GM23248 (cell line): ENCODE measurements around the gene CTNNA2. TPM values are rescaled to one million over a fixed set of nuclear protein-coding genes. Genes with fewer than 3 reads are reported as not detected.

Experiments
- DNase-seq: peaks from one replicate; pipeline ENCODE4 v3.0.0-alpha.2; 2015
- H2AFZ ChIP-seq: fragments of 200-600 bp; sonication (generic); 2 replicates; pipeline ENCODE4 v1.6.1; 2016; ENCODE audit warnings: antibody characterized with exemption
- H3F3A ChIP-seq: fragments of 200-600 bp; sonication (generic); 2 replicates; pipeline ENCODE4 v1.6.1; 2016; ENCODE audit warnings: mild to moderate bottlenecking, antibody characterized with exemption, mixed run types; ENCODE audit not compliant: insufficient read depth
- H3K27ac ChIP-seq: fragments of 200-600 bp; sonication (generic); 2 replicates; pipeline ENCODE4 v1.5.1; 2016; ENCODE audit warnings: mild to moderate bottlenecking
- H3K27me3 ChIP-seq: fragments of 200-600 bp; sonication (generic); replicated peaks from 2 replicates; pipeline ENCODE4 v1.6.1; 2016; ENCODE audit warnings: mild to moderate bottlenecking; ENCODE audit not compliant: insufficient read depth
- H3K36me3 ChIP-seq: fragments of 200-600 bp; sonication (generic); 2 replicates; pipeline ENCODE4 v1.6.1; 2016; ENCODE audit warnings: low read depth, mild to moderate bottlenecking
- H3K4me1 ChIP-seq: fragments of 200-600 bp; sonication (generic); 2 replicates; pipeline ENCODE4 v1.6.1; 2016; ENCODE audit warnings: mild to moderate bottlenecking; ENCODE audit not compliant: insufficient read depth
- H3K4me2 ChIP-seq: fragments of 200-600 bp; sonication (generic); one replicate; pipeline ENCODE4 v1.6.1; 2016; ENCODE audit warnings: mild to moderate bottlenecking; ENCODE audit not compliant: unreplicated experiment
- H3K4me3 ChIP-seq: fragments of 200-600 bp; sonication (generic); 2 replicates; pipeline ENCODE4 v1.5.1; 2016; ENCODE audit warnings: mild to moderate bottlenecking
- H3K79me2 ChIP-seq: fragments of 200-600 bp; sonication (generic); 2 replicates; pipeline ENCODE4 v1.6.1; 2016; ENCODE audit warnings: mild to moderate bottlenecking; ENCODE audit not compliant: insufficient read depth
- H3K9ac ChIP-seq: fragments of 200-600 bp; sonication (generic); 2 replicates; pipeline ENCODE4 v1.6.1; 2016; ENCODE audit warnings: mild to moderate bottlenecking
- H3K9me2 ChIP-seq: fragments of 200-600 bp; sonication (generic); 2 replicates; pipeline ENCODE4 v1.6.1; 2016; ENCODE audit warnings: mixed run types, mild to moderate bottlenecking, moderate library complexity; ENCODE audit not compliant: insufficient read depth
- H3K9me3 ChIP-seq: fragments of 200-600 bp; sonication (generic); one replicate; pipeline ENCODE4 v1.6.1; 2017; ENCODE audit warnings: low read depth
- H4K20me1 ChIP-seq: fragments of 200-600 bp; sonication (generic); 2 replicates; pipeline ENCODE4 v1.6.0; 2016; ENCODE audit not compliant: insufficient read depth
- EZH2 ChIP-seq: fragments of 200-600 bp; sonication (generic); IDR thresholded peaks from 2 replicates; pipeline ENCODE4 v1.6.1; 2018; ENCODE audit warnings: antibody characterized with exemption, mild to moderate bottlenecking; ENCODE audit not compliant: insufficient read depth, poor library complexity, severe bottlenecking
- EZH2phosphoT487 ChIP-seq: fragments of 200-600 bp; sonication (generic); IDR thresholded peaks from 2 replicates; pipeline ENCODE4 v1.6.1; 2018; ENCODE audit warnings: antibody characterized with exemption, moderate library complexity, mild to moderate bottlenecking, low read depth; ENCODE audit not compliant: insufficient read depth
- WGBS, 2 experiments: methylation state at CpG; one replicate each; pipeline ENCODE4 v1.1.6; 2015 to 2017; ENCODE audit warnings: low lambda C conversion rate in 2 of 2, low coverage in 1 of 2; ENCODE audit errors: missing lambda C conversion rate in 2 of 2; 5-methylcytosine and 5-hydroxymethylcytosine counted together
- in situ Hi-C: fragments of 300-500 bp; cut with MboI; formaldehyde crosslinking; loops from 2 replicates; pipeline ENCODE4 v1.15.0; 2020
- polyA plus RNA-seq: library from polyadenylated mRNA; unstranded; fragments of >200 nt; fragmentation: Nextera tagmentation; extraction: Ambion mirVana; gene quantifications from 2 replicates; pipeline ENCODE4 v1.2.1, GENCODE V29; 2016
- total RNA-seq: library from RNA; depleted of rRNA; stranded (reverse); fragments of >200 nt; shearing (Covaris generic); gene quantifications from 2 replicates; pipeline ENCODE4 v1.2.3, GENCODE V29; 2014

Gene CTNNA2
- total and polyA plus RNA-seq, 2 experiments from 2014 or later: not detected

DNA sequence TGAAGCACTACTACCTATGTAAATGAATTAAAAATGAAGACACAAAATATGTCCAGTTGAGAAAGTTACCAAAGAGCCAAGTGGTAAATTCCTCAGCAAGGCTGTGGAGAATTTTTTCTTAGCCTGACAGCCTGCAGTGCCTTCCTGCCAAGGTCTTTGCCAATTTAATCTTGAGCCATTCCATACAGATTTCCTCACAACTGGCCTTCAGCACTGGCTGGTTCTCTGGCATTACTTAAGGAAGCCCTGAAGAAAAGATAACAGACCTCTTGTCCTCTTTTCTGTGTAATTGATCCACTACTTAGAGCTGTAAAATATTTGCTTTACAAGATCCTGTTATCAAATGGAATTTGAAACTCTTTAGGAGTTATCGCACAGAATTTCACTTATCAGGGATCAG is 1125.9 kb downstream of the CTNNA2 start:
- in situ Hi-C loops: no loop called here
- H2AFZ ChIP-seq: no peak overlapping the region

GRCh38 chr2:80642465-80642864 is 1129.6 kb downstream of the CTNNA2 start:
- Histone ChIP-seq H3K9ac (no peak overlapping the region), H3K4me1 (no peaks in the 10 kb centered on the region), H3K4me3 (no peak overlapping the region), H3K36me3 (no peaks in the 10 kb centered on the region), H4K20me1 (no peaks in the 10 kb centered on the region), H3K9me2 (no peaks in the 10 kb centered on the region), H3F3A (no peaks in the 10 kb centered on the region), H3K79me2 (no peaks in the 10 kb centered on the region), H2AFZ (no peak overlapping the region), H3K4me2 (no peak overlapping the region), H3K9me3 (no peaks in the 10 kb centered on the region), H3K27ac (no peak overlapping the region), H3K27me3 (no peaks in the 10 kb centered on the region)
- in situ Hi-C loops: no loop called here
- no peak for DNase-seq
- TF ChIP-seq EZH2phosphoT487: no peak
- TF ChIP-seq EZH2: no peak
- 8 to 29% methylated on average over 2 of the region's 2 CpGs for WGBS, 2 experiments

More for the DNA sequence above, 1125.9 kb downstream of the CTNNA2 start:
- no peak overlapping the region for H3K4me2 ChIP-seq
- DNase-seq: no peak
- no peaks in the 10 kb centered on the region for H3K79me2 ChIP-seq
- no peaks in the 10 kb centered on the region for H3K9me3 ChIP-seq
- H3K9me2 ChIP-seq: no peaks in the 10 kb centered on the region
- H3K9ac ChIP-seq: no peak overlapping the region
- no peak overlapping the region for H3K27ac ChIP-seq
- H3K4me1 ChIP-seq: no peaks in the 10 kb centered on the region
- H3K36me3 ChIP-seq: no peaks in the 10 kb centered on the region
- TF ChIP-seq EZH2phosphoT487 (no peak), EZH2 (no peak)
- H3F3A ChIP-seq: no peaks in the 10 kb centered on the region
- WGBS, 2 experiments: 7 to 9% methylated on average over 1 of the region's 1 CpG
- H3K27me3 ChIP-seq: no peaks in the 10 kb centered on the region
- H4K20me1 ChIP-seq: no peaks in the 10 kb centered on the region
- H3K4me3 ChIP-seq: no peak overlapping the region

DNA sequence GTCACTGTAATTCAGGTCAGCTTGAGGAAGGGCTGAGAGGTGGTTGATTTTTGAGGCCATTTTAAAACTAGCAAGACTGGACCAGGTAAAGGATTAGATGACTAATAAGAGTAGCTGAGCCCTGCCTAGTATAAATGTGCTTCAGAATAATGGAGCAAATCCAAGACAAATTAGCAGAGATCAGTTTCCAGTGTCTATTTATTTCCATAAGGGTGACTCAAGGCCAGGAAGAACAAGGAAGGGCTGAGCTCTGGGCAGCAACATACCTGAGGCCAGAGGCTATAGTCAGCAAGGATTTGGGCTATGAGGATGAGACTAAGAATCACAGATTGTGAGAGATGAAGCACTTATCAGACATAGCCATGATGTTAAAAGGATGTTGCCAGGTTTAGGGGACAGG is 1130.7 kb downstream of the CTNNA2 start:
- no peaks in the 10 kb centered on the region for H3K79me2 ChIP-seq
- H3K4me1 ChIP-seq: no peaks in the 10 kb centered on the region
- in situ Hi-C loops: no loop called here
- no peaks in the 10 kb centered on the region for H3K27me3 ChIP-seq
- H3K4me3 ChIP-seq: no peak overlapping the region
- TF ChIP-seq EZH2phosphoT487: no peak
- TF ChIP-seq EZH2: no peak
- no peaks in the 10 kb centered on the region for H4K20me1 ChIP-seq
- H3K4me2 ChIP-seq: no peak overlapping the region
- no peak overlapping the region for H3K27ac ChIP-seq
- H3K9me3 ChIP-seq: no peaks in the 10 kb centered on the region
- no peaks in the 10 kb centered on the region for H3K36me3 ChIP-seq
- H3F3A ChIP-seq: no peaks in the 10 kb centered on the region
- H2AFZ ChIP-seq: no peak overlapping the region
- no peaks in the 10 kb centered on the region for H3K9me2 ChIP-seq
- no peak overlapping the region for H3K9ac ChIP-seq
- DNase-seq: no peak

DNA sequence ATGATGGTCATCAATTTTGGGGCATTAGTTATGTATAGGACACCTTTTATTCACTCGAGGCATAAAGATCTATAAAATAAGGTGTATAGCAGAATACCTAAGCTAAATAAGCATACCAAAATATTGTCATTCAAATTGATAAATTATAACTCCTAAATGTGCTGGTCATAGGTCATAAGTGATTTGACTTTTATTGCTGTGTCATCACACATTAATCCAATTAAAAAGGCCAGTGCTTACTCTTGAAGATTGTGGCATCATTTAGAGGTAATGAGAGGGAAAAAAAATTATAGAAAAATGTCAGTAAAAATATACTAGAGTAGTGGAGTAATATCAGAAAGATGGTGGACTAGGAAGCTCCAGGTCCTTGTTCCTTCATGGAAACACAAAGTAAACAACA is 1138.6 kb downstream of the CTNNA2 start:
- H3K36me3 ChIP-seq: no peaks in the 10 kb centered on the region
- WGBS, 2 experiments: 5 to 10% methylated on average over 1 of the region's 1 CpG
- H3K4me1 ChIP-seq: no peaks in the 10 kb centered on the region
- no peaks in the 10 kb centered on the region for H4K20me1 ChIP-seq
- H3K79me2 ChIP-seq: no peaks in the 10 kb centered on the region
- no peak for DNase-seq
- no peak overlapping the region for H3K9ac ChIP-seq
- H3K9me2 ChIP-seq: no peaks in the 10 kb centered on the region
- H3K4me2 ChIP-seq: no peak overlapping the region
- H3K9me3 ChIP-seq: no peaks in the 10 kb centered on the region
- no peak overlapping the region for H3K27ac ChIP-seq
- no peak overlapping the region for H3K4me3 ChIP-seq
- TF ChIP-seq EZH2phosphoT487 (no peak), EZH2 (no peak)
- no peaks in the 10 kb centered on the region for H3K27me3 ChIP-seq
- no peak overlapping the region for H2AFZ ChIP-seq
- in situ Hi-C loops: no loop called here
- H3F3A ChIP-seq: no peaks in the 10 kb centered on the region

- Histone ChIP-seq H3K4me1 (no peaks in the 10 kb centered on the region), H3K4me3 (no peak overlapping the region), H3K9ac (no peak overlapping the region), H3K9me2 (no peaks in the 10 kb centered on the region), H3K9me3 (no peaks in the 10 kb centered on the region), H4K20me1 (no peaks in the 10 kb centered on the region), H3F3A (no peaks in the 10 kb centered on the region), H3K4me2 (no peak overlapping the region), H3K79me2 (no peaks in the 10 kb centered on the region), H3K36me3 (no peaks in the 10 kb centered on the region), H3K27ac (no peak overlapping the region), H2AFZ (no peak overlapping the region), H3K27me3 (no peaks in the 10 kb centered on the region)
- TF ChIP-seq EZH2 (no peak), EZH2phosphoT487 (no peak)
- WGBS, 2 experiments: 13 to 19% methylated on average over 1 of the region's 1 CpG
- in situ Hi-C loops: no loop called here
- no peak for DNase-seq
Observed at GRCh38 chr2:80655265-80655664, 1142.4 kb downstream of the CTNNA2 start.
